Cardiac septum (tissue), 1 donor: ENCODE measurements around the gene KRTAP13-2. TPM values are rescaled to one million over a fixed set of nuclear protein-coding genes. Genes with fewer than 3 reads are reported as not detected.
A peak's percentile ranks its signal among the peaks of the same experiment; 100 is the strongest.

Source experiments
- DNase-seq: peaks from one replicate; pipeline ENCODE4 v3.0.0-alpha.2; 2020; ENCODE audit warnings: low spot score
- intact Hi-C: fragments of 100-400 bp; cut with DNase I; formaldehyde crosslinking; loops from one replicate; pipeline ENCODE4 v1.14.0; 2022
- long read RNA-seq: library from polyadenylated mRNA; unstranded; transcript quantifications from one replicate; pipeline ENCODE4 v2.0.0, GENCODE V29; 2021
- total RNA-seq: library from RNA; stranded (reverse); fragmentation: NEBNext Ultra II Directional; extraction: Animal tissue kit (Norgen Biotek cat#: 25700); gene quantifications from one replicate; pipeline ENCODE4 v1.2.1, GENCODE V29; 2021
- donor health status: DM: no; HTN: no; CAD: no.

Gene KRTAP13-2
- not detected for total RNA-seq
- long read RNA-seq, result 0 reads

DNA sequence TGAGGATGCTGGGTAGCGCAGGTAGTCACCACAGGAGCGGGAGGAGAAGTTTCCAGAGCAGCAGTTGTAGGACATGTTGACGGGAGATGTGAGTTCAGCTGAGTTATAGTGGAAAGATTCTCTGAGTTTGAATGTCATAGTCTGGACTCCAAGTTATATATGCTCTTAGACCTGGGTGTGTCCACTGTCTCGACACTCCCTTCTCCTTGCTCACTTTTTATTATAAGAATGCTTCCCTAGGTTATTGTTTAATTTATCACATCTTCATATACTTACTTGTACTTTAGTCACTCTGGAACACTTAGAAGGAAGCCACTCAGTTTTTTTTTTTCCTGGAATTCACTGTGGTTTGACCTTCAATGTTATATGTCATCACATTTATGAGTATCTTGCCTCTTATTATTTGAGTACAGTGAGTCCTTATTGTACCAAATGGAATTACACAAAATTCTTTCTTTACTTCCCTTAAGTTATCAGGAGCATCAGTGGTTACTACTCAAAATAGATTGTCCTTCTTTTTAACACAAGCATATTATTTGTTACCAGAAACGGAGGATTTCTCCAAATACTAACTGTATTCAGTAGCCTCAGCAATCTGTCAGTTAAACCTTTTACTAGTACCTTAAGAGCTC, at the start of gene KRTAP13-2:
Gene KRTAP13-2 (minus strand): TSS at position 133 of the 632 bp plus-strand sequence. CDS start 58 bp downstream, at position 75.
- DNase-seq, result no peak
- intact Hi-C loops, result no loop called here

- DNase-seq, result no peak
- intact Hi-C loops, result no loop called here
Measured at GRCh38 chr21:30415993-30416392, 43.9 kb upstream of the KRTAP13-2 start.

- DNase-seq, result peak; percentile 77
Measured at GRCh38 chr21:30408782-30409494, 36.9 kb upstream of the KRTAP13-2 start.

GRCh38 chr21:30395731-30396130, 23.7 kb upstream of the KRTAP13-2 start, which contains the start of gene KRTAP13-1:
Gene KRTAP13-1, plus strand, starts transcription at chr21:30396031. Its CDS starts 56 bp downstream, at chr21:30396087.
- intact Hi-C loops, result no loop called here
- DNase-seq, result no peak

More at GRCh38 chr21:30408782-30409494, 36.9 kb upstream of the KRTAP13-2 start:
- intact Hi-C loops, result loop anchor here (10.0 kb wide), 1 partner anchor 64 kb away; the partner anchor contains the start of gene KRTAP23-1

- DNase-seq, result no peak
- intact Hi-C loops, result no loop called here
Measured at GRCh38 chr21:30391492-30392025, 19.5 kb upstream of the KRTAP13-2 start.

DNA sequence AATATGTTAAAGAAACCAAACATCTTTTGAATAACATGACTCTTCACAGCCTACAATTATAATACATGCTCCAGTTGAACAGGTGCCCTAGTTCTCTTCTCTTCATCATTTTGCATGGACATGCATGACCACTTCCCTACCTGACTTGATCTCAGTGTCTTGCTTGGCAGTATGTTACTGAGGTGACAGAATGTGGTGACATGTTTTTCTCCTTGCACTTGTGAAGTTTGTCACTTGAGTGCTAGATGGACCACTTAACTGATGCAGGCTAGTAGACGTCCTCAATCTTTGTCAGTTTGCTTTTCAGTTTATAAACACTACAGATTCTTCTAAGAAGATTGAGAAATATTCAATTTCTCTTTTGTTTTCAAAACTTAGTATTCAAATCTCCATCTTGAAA, 10.1 kb upstream of the KRTAP13-2 start:
- DNase-seq, result no peak
- intact Hi-C loops, result no loop called here

DNA sequence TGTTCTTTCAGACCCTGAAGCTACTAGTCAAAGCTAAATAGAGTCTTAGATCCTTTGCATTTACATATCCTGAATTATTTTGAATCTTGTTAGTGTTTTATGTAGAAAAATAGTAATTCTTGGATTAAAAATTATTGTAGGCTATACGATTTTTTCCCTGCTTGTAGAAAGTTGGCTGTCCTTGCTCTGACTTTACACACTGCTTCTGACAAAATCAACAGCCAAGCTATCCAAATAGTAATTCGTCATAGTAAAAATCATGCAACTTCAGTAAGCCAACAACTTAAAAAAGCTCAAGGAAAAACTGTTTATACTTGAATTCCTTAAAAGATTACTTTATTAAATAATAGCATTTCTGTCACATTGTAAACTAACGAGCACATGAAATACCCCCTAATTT, 16.2 kb downstream of the KRTAP13-2 start:
- DNase-seq, result no peak
- intact Hi-C loops, result no loop called here

DNA sequence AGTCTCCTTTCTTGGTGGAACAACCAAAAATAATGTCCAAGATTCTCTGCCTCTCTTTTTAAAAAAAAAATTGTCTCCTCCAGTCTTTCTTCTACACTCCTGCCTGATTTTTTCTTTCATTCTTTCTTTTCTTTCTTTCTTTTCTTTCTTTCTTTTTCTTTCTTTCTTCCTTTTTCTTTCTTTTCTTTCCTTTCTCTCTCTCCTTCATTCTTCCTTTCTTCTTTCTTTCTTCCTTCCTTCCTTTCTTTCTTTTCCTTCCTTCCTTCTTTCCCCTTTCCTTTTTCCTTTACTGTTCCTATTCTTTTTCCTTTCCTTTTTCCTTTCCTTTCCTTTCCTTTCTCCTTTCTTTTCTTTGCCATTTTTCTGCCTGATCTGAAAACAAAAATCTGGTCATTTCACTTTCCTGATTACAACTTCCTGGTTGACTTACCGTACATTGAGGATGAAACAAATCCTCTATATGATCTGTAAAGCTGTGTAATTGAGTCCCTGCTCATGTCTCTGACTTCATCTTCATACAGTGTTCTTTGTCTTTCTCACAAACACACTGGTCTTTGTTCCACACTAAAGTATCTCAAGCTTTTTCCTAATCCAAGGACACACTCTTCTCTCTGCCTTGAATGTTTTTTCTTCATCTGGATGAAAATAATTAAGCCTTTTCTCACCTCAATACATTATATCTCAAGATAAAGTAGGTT, 17.6 kb downstream of the KRTAP13-2 start:
- intact Hi-C loops, result no loop called here
- DNase-seq, result no peak

DNA sequence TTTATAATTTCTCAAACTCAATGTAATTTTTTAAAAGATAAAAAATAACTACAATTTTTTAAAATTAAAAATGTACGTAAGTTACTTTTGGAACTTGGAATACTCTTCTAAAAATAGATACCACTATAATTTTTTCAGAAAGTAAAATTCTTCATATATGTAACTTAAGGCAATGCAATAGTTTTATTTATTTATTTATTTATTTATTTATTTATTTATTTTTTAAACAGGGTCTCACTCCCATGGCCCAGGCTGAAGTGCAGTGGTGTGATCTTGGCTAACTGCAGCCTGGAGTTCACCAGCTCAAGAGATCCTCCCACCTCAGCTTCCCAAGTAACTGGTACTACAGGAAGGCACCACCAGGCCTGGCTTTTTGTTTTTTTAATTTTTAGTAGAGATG, 20.5 kb downstream of the KRTAP13-2 start:
- intact Hi-C loops, result no loop called here
- no peak for DNase-seq

GRCh38 chr21:30349572-30349971, 22.5 kb downstream of the KRTAP13-2 start:
- DNase-seq, result no peak
- intact Hi-C loops, result loop anchor here (10.0 kb wide), 1 partner anchor 55 kb away; no protein-coding TSS in a partner anchor

DNA sequence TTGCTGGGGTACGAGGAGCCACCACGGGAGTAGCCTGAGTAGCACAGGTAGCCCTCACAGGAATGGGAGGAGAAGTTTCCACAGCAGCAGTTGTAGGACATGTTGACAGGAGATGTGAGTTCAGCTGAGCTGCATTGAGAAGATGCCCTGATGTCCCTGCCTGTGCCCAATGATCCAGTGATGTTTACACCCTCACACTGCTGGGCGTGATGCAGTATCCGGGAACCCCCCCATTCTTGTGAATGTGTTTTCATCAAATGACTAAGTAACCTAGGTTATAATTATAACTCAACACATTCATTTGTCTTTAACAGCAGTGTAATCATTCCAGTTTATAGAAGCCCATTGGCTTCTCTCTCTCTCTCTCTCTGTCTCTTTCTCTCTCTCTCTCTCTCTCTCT, 23.6 kb downstream of the KRTAP13-2 start, which contains the start of gene KRTAP23-1:
Gene KRTAP23-1 (minus strand): TSS at position 101 of the 400 bp plus-strand sequence. CDS start 0 bp downstream, at position 101.
- DNase-seq, result no peak
- intact Hi-C loops, result loop anchor here (10.0 kb wide), 1 partner anchor 56 kb away; no protein-coding TSS in a partner anchor

GRCh38 chr21:30345014-30345413, 27.1 kb downstream of the KRTAP13-2 start:
- intact Hi-C loops, result loop anchor here (10.0 kb wide), 1 partner anchor 60 kb away; no protein-coding TSS in a partner anchor
- DNase-seq, result no peak

GRCh38 chr21:30340714-30341573, 31.1 kb downstream of the KRTAP13-2 start:
- no peak for DNase-seq
- intact Hi-C loops, result loop anchor here (2.0 to 10.0 kb wide), 3 partner anchors 64 to 746 kb away; partner anchors contain the start of gene KRTAP13-4

DNA sequence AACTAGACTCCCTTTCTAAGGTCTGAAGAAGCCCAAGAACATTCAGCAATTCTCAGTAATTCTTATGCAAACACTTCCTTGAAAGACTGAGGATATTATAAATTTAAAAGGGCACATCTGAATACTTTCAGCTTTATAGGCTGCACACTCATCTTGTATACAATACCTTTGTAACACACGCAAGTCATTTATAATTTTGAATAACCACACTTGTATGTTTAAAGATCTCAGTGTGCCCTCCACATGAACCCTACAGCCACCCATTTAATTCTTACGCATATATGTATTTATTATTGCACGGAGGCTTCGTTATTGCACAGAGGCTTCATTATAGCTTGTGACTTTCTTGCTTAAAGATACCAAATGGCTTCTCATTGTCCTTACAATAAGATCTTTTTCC, 33.4 kb downstream of the KRTAP13-2 start:
- intact Hi-C loops, result no loop called here
- no peak for DNase-seq

GRCh38 chr21:30337772-30338171, 34.3 kb downstream of the KRTAP13-2 start:
- DNase-seq, result no peak
- intact Hi-C loops, result no loop called here

DNA sequence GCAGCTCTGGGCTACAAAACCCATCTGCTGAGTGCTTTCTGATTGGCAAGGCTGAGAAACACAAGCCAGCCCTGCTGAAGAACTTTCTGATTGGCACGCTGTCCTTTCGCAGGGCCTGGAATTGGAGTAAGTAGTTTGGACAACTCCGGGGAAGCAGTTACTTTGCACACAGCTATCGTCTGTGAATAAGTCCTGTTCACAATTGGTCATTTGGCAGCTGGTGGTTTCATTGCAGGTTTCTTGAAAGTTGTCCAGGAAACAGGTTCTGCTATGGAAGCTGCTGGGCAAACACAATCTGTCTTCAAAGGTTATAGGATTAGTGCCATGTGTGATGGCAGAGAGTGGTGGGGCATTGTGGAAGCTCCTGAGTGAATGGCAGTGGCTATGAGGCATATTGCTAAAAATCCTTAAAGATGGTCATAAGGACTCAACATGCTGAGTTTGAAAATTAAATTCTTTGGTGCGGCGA, 34.8 kb downstream of the KRTAP13-2 start, which contains the start of gene KRTAP27-1:
Gene KRTAP27-1 (minus strand): TSS at position 419 of the 469 bp plus-strand sequence. CDS start 26 bp downstream, at position 393.
- intact Hi-C loops, result no loop called here
- DNase-seq, result no peak

DNA sequence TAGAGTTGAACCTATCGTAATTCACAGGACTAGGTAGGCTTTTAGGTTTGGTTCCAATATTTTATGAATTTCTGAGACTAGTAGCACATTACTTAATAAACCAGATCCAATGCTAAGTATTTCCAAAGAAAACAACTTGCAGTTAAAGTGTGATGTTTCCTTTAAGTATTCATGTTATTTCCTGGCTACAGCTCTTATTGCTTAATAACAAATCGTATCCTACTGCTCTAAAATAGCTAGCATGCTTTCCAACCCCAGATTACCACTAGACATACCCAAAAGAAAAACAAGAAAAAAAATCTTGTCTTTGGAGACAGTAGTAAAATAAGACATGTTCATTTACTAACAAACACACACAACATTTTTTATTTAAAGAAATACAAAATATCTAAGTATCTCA, 35.5 kb downstream of the KRTAP13-2 start:
- DNase-seq, result no peak
- intact Hi-C loops, result no loop called here

DNA sequence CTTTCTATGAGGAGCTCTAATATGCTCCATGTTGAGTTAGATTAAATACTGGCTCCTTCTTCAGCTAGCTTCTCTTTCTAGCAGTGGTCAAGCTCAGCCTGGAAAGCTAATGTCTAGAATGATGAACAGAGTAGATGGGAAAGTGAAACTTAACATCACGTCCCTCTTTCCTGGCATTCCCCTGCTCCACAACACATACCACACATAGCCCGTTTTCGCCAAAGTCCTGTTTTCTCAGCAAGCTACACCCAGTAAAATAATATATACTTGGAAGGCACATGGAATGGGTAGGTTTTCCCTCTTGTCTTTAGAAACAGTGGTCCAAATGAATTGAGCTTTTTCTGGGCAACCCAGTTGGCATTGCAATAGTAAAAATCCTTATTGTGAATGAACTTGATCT, 38.3 kb downstream of the KRTAP13-2 start:
- intact Hi-C loops, result no loop called here

More for the DNA sequence above, 38.3 kb downstream of the KRTAP13-2 start:
- DNase-seq, result no peak
